Activated T-helper 1 cell treated with anti-CD3 and anti-CD28 coated beads, Interleukin-12 subunit alpha, Interleukin-12 subunit beta, Interleukin-2, Interleukin-4 antibody, amounts not matched to agents 30 ng/mL and 10 ng/mL and 1 ng/mL, durations not matched to agents 14 hours and 24 hours and 36 hours (primary cell): ENCODE data around the gene TIMM50. TPM values are rescaled to one million over a fixed set of nuclear protein-coding genes. Genes with fewer than 3 reads are reported as not detected.

Experiments used
- DNase-seq: peaks from one replicate; pipeline ENCODE4 v3.0.0; 2021; ENCODE audit warnings: low spot score
- H3K27ac Mint-ChIP-seq: one replicate; pipeline ENCODE4 v1.8.0; 2021; ENCODE audit warnings: mild to moderate bottlenecking, mixed read lengths
- H3K27me3 Mint-ChIP-seq: one replicate; pipeline ENCODE4 v1.8.0; 2022; ENCODE audit warnings: mild to moderate bottlenecking, moderate library complexity, mixed read lengths; ENCODE audit not compliant: insufficient read depth
- H3K36me3 Mint-ChIP-seq: one replicate; pipeline ENCODE4 v1.8.0; 2021; ENCODE audit warnings: low read depth, mixed read lengths
- H3K4me1 Mint-ChIP-seq: one replicate; pipeline ENCODE4 v1.8.0; 2021; ENCODE audit warnings: low read depth, mixed read lengths
- H3K4me3 Mint-ChIP-seq: one replicate; pipeline ENCODE4 v1.8.0; 2021; ENCODE audit warnings: mild to moderate bottlenecking, moderate library complexity, mixed read lengths
- H3K9me3 Mint-ChIP-seq: one replicate; pipeline ENCODE4 v1.8.0; 2021; ENCODE audit warnings: mixed read lengths
- intact Hi-C: fragments of 100-400 bp; cut with micrococcal nuclease; formaldehyde crosslinking; loops from one replicate; pipeline ENCODE4 v1.15.1; 2024
- total RNA-seq: library from RNA; stranded (reverse); gene quantifications from 2 replicates; pipeline ENCODE4 v1.2.3, GENCODE V29; 2022

TIMM50 gene
- total RNA-seq = 121 and 127 TPM in 2 replicates

GRCh38 chr19:39480337-39481228 lies at the start of gene TIMM50:
TSS of gene TIMM50 (plus strand) at chr19:39480838. CDS start at chr19:39480854, 16 bp downstream.
- no peaks in the 10 kb centered on the region for H3K9me3 Mint-ChIP-seq
- peak within 1 kb of the TSS; percentile 94 for H3K27ac Mint-ChIP-seq
- H3K4me3 Mint-ChIP-seq = peak within 1 kb of the TSS; percentile 95
- H3K27me3 Mint-ChIP-seq = no peaks in the 10 kb centered on the region
- intact Hi-C loops = loop anchor here (1.0 to 2.0 kb wide), 8 partner anchors 18 to 313 kb away; partner anchors contain the start of genes DLL3, EID2B, PLEKHG2 and SUPT5H
- H3K4me1 Mint-ChIP-seq = peaks cover 28% of the 10 kb centered on the region
- H3K36me3 Mint-ChIP-seq = peaks cover 18% of the 10 kb centered on the region
- peak; percentile 96 for DNase-seq

- intact Hi-C loops = loop anchor here (10.0 kb wide), 1 partner anchor 852 kb away; the partner anchor contains the start of gene AKT2
- no peaks in the 10 kb centered on the region for H3K9me3 Mint-ChIP-seq
- H3K4me3 Mint-ChIP-seq = peak overlapping the region; percentile 99
- no peak for DNase-seq
- peak overlapping the region; percentile 99 for H3K27ac Mint-ChIP-seq
- peaks cover 35% of the 10 kb centered on the region for H3K36me3 Mint-ChIP-seq
- H3K27me3 Mint-ChIP-seq = no peaks in the 10 kb centered on the region
- H3K4me1 Mint-ChIP-seq = peaks cover 43% of the 10 kb centered on the region
These were observed 48.0 kb upstream of the TIMM50 start for GRCh38 chr19:39432677-39433025.

GRCh38 chr19:39433480-39434079 lies 47.1 kb upstream of the TIMM50 start:
- Mint-ChIP-seq H3K27ac (peak overlapping the region; percentile 99), H3K4me3 (peak overlapping the region; percentile 99), H3K27me3 (no peaks in the 10 kb centered on the region), H3K4me1 (peaks cover 43% of the 10 kb centered on the region), H3K9me3 (no peaks in the 10 kb centered on the region), H3K36me3 (peaks cover 35% of the 10 kb centered on the region)
- intact Hi-C loops = loop anchor here (10.0 kb wide), 1 partner anchor 851 kb away; the partner anchor contains the start of gene AKT2
- no peak for DNase-seq

- H3K4me1 Mint-ChIP-seq = peaks cover 43% of the 10 kb centered on the region
- H3K4me3 Mint-ChIP-seq = peak overlapping the region; percentile 99
- intact Hi-C loops = loop anchor here (10.0 kb wide), 1 partner anchor 850 kb away; the partner anchor contains the start of gene AKT2
- peaks cover 35% of the 10 kb centered on the region for H3K36me3 Mint-ChIP-seq
- DNase-seq = no peak
- H3K27ac Mint-ChIP-seq = peak overlapping the region; percentile 99
- no peaks in the 10 kb centered on the region for H3K9me3 Mint-ChIP-seq
- H3K27me3 Mint-ChIP-seq = no peaks in the 10 kb centered on the region
These were observed 46.2 kb upstream of the TIMM50 start for GRCh38 chr19:39434123-39435076.

GRCh38 chr19:39435499-39436349 lies 44.9 kb upstream of the TIMM50 start, which contains the start of gene RPS16:
TSS of gene RPS16 (minus strand) at chr19:39435949. CDS start at chr19:39435895, 54 bp downstream.
- Mint-ChIP-seq H3K4me3 (peak within 1 kb of the TSS; percentile 99), H3K4me1 (peaks cover 37% of the 10 kb centered on the region)

GRCh38 chr19:39436350-39436716 lies 44.3 kb upstream of the TIMM50 start:
- peaks cover 31% of the 10 kb centered on the region for H3K4me1 Mint-ChIP-seq
- intact Hi-C loops = loop anchor here (1.0 to 10.0 kb wide), 5 partner anchors 9 to 848 kb away; partner anchors contain the start of genes AKT2, MED29, PAF1 and PLEKHG2
- H3K9me3 Mint-ChIP-seq = no peaks in the 10 kb centered on the region
- H3K4me3 Mint-ChIP-seq = peak overlapping the region; percentile 99
- peaks cover 31% of the 10 kb centered on the region for H3K36me3 Mint-ChIP-seq
- no peak for DNase-seq
- H3K27me3 Mint-ChIP-seq = no peaks in the 10 kb centered on the region
- H3K27ac Mint-ChIP-seq = peak overlapping the region; percentile 99

More at GRCh38 chr19:39435499-39436349, 44.9 kb upstream of the TIMM50 start, which contains the start of gene RPS16:
- DNase-seq = peak; percentile 99
- H3K27ac Mint-ChIP-seq = peak within 1 kb of the TSS; percentile 99
- H3K27me3 Mint-ChIP-seq = no peaks in the 10 kb centered on the region
- H3K36me3 Mint-ChIP-seq = peaks cover 33% of the 10 kb centered on the region
- H3K9me3 Mint-ChIP-seq = no peaks in the 10 kb centered on the region
- intact Hi-C loops = loop anchor here (1.0 to 10.0 kb wide), 5 partner anchors 10 to 849 kb away; partner anchors contain the start of genes AKT2, MED29, PAF1 and PLEKHG2

GRCh38 chr19:39438270-39438934 lies 42.2 kb upstream of the TIMM50 start:
- H3K4me3 Mint-ChIP-seq = no peak overlapping the region

GRCh38 chr19:39444598-39445195 lies 35.9 kb upstream of the TIMM50 start:
- intact Hi-C loops = loop anchor here (1.0 to 10.0 kb wide), 11 partner anchors 8 to 646 kb away; partner anchors contain the start of genes EID2, EID2B, FBL and MED29
- H3K27me3 Mint-ChIP-seq = no peaks in the 10 kb centered on the region
- H3K4me3 Mint-ChIP-seq = peak overlapping the region; percentile 91
- H3K27ac Mint-ChIP-seq = peak overlapping the region; percentile 94
- DNase-seq = no peak
- no peaks in the 10 kb centered on the region for H3K9me3 Mint-ChIP-seq
- H3K4me1 Mint-ChIP-seq = peaks cover 33% of the 10 kb centered on the region
- H3K36me3 Mint-ChIP-seq = peaks cover 27% of the 10 kb centered on the region

More at GRCh38 chr19:39438270-39438934, 42.2 kb upstream of the TIMM50 start:
- Mint-ChIP-seq H3K9me3 (no peaks in the 10 kb centered on the region), H3K36me3 (peaks cover 22% of the 10 kb centered on the region), H3K27me3 (no peaks in the 10 kb centered on the region), H3K4me1 (peaks cover 25% of the 10 kb centered on the region), H3K27ac (no peak overlapping the region)
- no peak for DNase-seq
- intact Hi-C loops = loop anchor here (10.0 kb wide), 1 partner anchor 846 kb away; the partner anchor contains the start of gene AKT2

- intact Hi-C loops = loop anchor here (1.0 to 10.0 kb wide), 11 partner anchors 9 to 645 kb away; partner anchors contain the start of genes EID2, EID2B, FBL and MED29
- Mint-ChIP-seq H3K27ac (peak within 1 kb of the TSS; percentile 94), H3K36me3 (peaks cover 27% of the 10 kb centered on the region), H3K4me3 (peak within 1 kb of the TSS; percentile 91), H3K9me3 (no peaks in the 10 kb centered on the region), H3K4me1 (peaks cover 41% of the 10 kb centered on the region), H3K27me3 (no peaks in the 10 kb centered on the region)
- peak; percentile 97 for DNase-seq
These were observed 35.2 kb upstream of the TIMM50 start, which contains the start of gene SUPT5H for GRCh38 chr19:39445196-39446111. TSS of gene SUPT5H (plus strand) at chr19:39445582. CDS start at chr19:39445891, 309 bp downstream.
